ENCODE measurements around the gene RAD51AP1.

RAD51AP1 gene

DNA sequence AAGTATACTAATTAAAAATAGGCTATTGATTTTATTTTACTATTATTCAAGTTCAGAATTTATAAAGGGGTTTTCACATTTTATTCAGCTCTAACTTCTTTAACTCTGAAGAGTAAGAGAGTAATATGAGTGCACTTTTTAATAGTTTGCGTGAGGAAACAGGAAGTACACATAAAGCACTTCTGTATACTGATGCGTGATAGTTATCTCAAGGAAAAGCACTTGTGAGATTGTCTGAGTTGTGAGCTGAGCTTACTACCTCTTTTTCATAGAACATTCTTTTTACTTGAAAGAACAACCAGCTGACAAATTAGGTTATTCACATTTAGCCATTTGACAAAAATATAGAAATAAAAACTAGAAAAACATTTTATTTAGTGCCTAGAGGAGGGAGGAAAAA lies 1.9 kb downstream of the RAD51AP1 start:
- Histone ChIP-seq H3K27ac (ENCODE audit: low read length, poor library complexity, severe bottlenecking) (no peak overlapping the region), H2AK5ac (ENCODE audit: low read length, severe bottlenecking) (no peak overlapping the region), H3K14ac (ENCODE audit: low read length in 2 of 2) (no peak overlapping the region), H2BK12ac (ENCODE audit: low read length in 2 of 2) (no peak overlapping the region), H2BK120ac (ENCODE audit: low read depth, low read length) (no peak overlapping the region), H2AFZ (ENCODE audit: low read depth, low read length) (no peak overlapping the region), H4K91ac (ENCODE audit: low read length) (no peak overlapping the region), H3K4me1 (ENCODE audit: control insufficient read depth, insufficient read depth, low read depth, low read length) (no peaks in the 10 kb centered on the region), H2BK15ac (ENCODE audit: low read depth, poor library complexity, severe bottlenecking) (no peak overlapping the region), H3K36me3 (ENCODE audit: control insufficient read depth in 1 of 2, insufficient read depth in 2 of 2, low read depth in 1 of 2, low read length in 2 of 2) (peaks cover 0 to 5% of the 10 kb centered on the region in 2 experiments), H4K8ac (ENCODE audit: low read length) (no peak overlapping the region), H2BK5ac (ENCODE audit: low read depth, low read length, poor library complexity, severe bottlenecking) (no peak overlapping the region), H3K27me3 (ENCODE audit: control insufficient read depth in 1 of 2, insufficient read depth in 1 of 2, low read length in 2 of 2) (no peaks in the 10 kb centered on the region), H3K18ac (ENCODE audit: low read depth in 1 of 2, low read length in 2 of 2) (no peak overlapping the region), H3K79me1 (replicated peaks; ENCODE audit: low read length, poor library complexity, severe bottlenecking) (peaks cover 14% of the 10 kb centered on the region), H3K4ac (ENCODE audit: low read depth in 1 of 2, low read length in 2 of 2) (no peak overlapping the region), H3K23ac (ENCODE audit: low read length in 2 of 2) (no peak overlapping the region), H3K9ac (ENCODE audit: low read length) (no peak overlapping the region), H3K4me3 (ENCODE audit: insufficient read depth in 1 of 2, low read depth in 1 of 2, low read length in 2 of 2) (no peak overlapping the region), H3K4me2 (ENCODE audit: low read length, poor library complexity, severe bottlenecking) (no peak overlapping the region), H3K9me3 (ENCODE audit: control insufficient read depth, low read length) (no peaks in the 10 kb centered on the region)
- WGBS = 60% methylated on average over 1 of the region's 2 CpGs
- no peak for DNase-seq

DNA sequence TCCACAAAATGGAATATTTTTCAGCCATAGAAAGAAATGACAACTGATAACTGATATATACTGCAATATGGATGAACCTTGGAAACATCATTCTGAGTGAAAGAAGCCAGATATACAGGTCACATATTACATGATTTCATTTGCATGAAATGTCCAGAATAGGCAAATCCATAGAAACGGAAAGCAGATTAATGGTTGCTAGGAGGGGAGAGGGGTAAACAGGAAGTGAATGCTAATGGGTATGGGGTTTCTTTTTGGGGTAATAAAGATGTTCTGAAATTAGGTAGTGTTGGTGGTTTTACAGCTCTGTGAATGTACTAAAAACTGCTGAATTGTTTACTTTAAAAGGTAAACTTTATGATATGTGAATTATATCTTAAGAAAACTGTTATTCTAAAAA lies 6.5 kb downstream of the RAD51AP1 start:
- Histone ChIP-seq H3K4me2 (ENCODE audit: low read length, poor library complexity, severe bottlenecking) (no peak overlapping the region), H2BK15ac (ENCODE audit: low read depth, poor library complexity, severe bottlenecking) (no peak overlapping the region), H3K4ac (ENCODE audit: low read depth in 1 of 2, low read length in 2 of 2) (no peak overlapping the region), H2AK5ac (ENCODE audit: low read length, severe bottlenecking) (no peak overlapping the region), H3K4me1 (ENCODE audit: control insufficient read depth, insufficient read depth, low read depth, low read length) (no peaks in the 10 kb centered on the region), H2BK5ac (ENCODE audit: low read depth, low read length, poor library complexity, severe bottlenecking) (no peak overlapping the region), H3K23ac (ENCODE audit: low read length in 2 of 2) (no peak overlapping the region), H3K4me3 (ENCODE audit: insufficient read depth in 1 of 2, low read depth in 1 of 2, low read length in 2 of 2) (no peak overlapping the region), H3K9me3 (ENCODE audit: control insufficient read depth, low read length) (no peaks in the 10 kb centered on the region), H4K8ac (ENCODE audit: low read length) (no peak overlapping the region), H2BK12ac (ENCODE audit: low read length in 2 of 2) (no peak overlapping the region), H3K27me3 (ENCODE audit: control insufficient read depth in 1 of 2, insufficient read depth in 1 of 2, low read length in 2 of 2) (no peaks in the 10 kb centered on the region), H3K18ac (ENCODE audit: low read depth in 1 of 2, low read length in 2 of 2) (no peak overlapping the region), H2AFZ (ENCODE audit: low read depth, low read length) (no peak overlapping the region), H2BK120ac (ENCODE audit: low read depth, low read length) (no peak overlapping the region), H4K91ac (ENCODE audit: low read length) (no peak overlapping the region), H3K79me1 (replicated peaks; ENCODE audit: low read length, poor library complexity, severe bottlenecking) (peaks cover 4% of the 10 kb centered on the region), H3K9ac (ENCODE audit: low read length) (no peak overlapping the region), H3K36me3 (ENCODE audit: control insufficient read depth in 1 of 2, insufficient read depth in 2 of 2, low read depth in 1 of 2, low read length in 2 of 2) (peaks cover 0 to 8% of the 10 kb centered on the region in 2 experiments), H3K14ac (ENCODE audit: low read length in 2 of 2) (no peak overlapping the region), H3K27ac (ENCODE audit: low read length, poor library complexity, severe bottlenecking) (no peak overlapping the region)
- 81% methylated on average over 1 of the region's 1 CpG for WGBS
- no peak for DNase-seq

DNA sequence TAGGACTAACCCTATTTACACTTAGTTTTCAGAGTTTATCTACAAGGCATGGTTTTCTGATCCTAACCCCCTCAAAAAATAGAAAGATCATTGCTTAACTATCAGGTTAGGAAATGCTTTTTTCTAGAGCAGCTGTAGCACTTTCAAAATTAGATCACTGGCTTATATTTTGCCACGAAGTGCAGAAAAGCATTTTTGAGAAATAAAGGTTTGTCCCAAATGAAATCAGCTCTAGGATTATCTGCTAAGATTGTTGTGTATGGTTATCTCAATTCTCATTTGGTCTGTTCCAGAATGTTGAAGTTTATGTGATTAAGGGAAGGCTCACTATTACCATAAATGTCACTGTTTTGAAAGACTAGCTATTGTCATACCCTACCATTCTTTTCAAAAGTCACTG lies 13.5 kb downstream of the RAD51AP1 start:
- H3K36me3 ChIP-seq (ENCODE audit: control insufficient read depth in 1 of 2, insufficient read depth in 2 of 2, low read depth in 1 of 2, low read length in 2 of 2) = no peaks in the 10 kb centered on the region
- H3K9ac ChIP-seq (ENCODE audit: low read length) = no peak overlapping the region
- no peak for DNase-seq
- WGBS = 100% methylated on average over 1 of the region's 1 CpG
- peaks cover 3% of the 10 kb centered on the region for H3K79me1 ChIP-seq (replicated peaks; ENCODE audit: low read length, poor library complexity, severe bottlenecking)
- no peak overlapping the region for H2AFZ ChIP-seq (ENCODE audit: low read depth, low read length)
- no peak overlapping the region for H3K4me2 ChIP-seq (ENCODE audit: low read length, poor library complexity, severe bottlenecking)
- H3K9me3 ChIP-seq (ENCODE audit: control insufficient read depth, low read length) = no peaks in the 10 kb centered on the region
- H3K27me3 ChIP-seq (ENCODE audit: control insufficient read depth in 1 of 2, insufficient read depth in 1 of 2, low read length in 2 of 2) = no peaks in the 10 kb centered on the region
- H3K4me1 ChIP-seq (ENCODE audit: control insufficient read depth, insufficient read depth, low read depth, low read length) = no peaks in the 10 kb centered on the region
- no peak overlapping the region for H4K91ac ChIP-seq (ENCODE audit: low read length)
- H2BK15ac ChIP-seq (ENCODE audit: low read depth, poor library complexity, severe bottlenecking) = no peak overlapping the region
- H3K4ac ChIP-seq (ENCODE audit: low read depth in 1 of 2, low read length in 2 of 2) = no peak overlapping the region
- H2BK120ac ChIP-seq (ENCODE audit: low read depth, low read length) = no peak overlapping the region
- no peak overlapping the region for H4K8ac ChIP-seq (ENCODE audit: low read length)
- H2BK12ac ChIP-seq (ENCODE audit: low read length in 2 of 2) = no peak overlapping the region
- no peak overlapping the region for H2BK5ac ChIP-seq (ENCODE audit: low read depth, low read length, poor library complexity, severe bottlenecking)
- H3K23ac ChIP-seq (ENCODE audit: low read length in 2 of 2) = no peak overlapping the region
- no peak overlapping the region for H3K27ac ChIP-seq (ENCODE audit: low read length, poor library complexity, severe bottlenecking)
- H3K14ac ChIP-seq (ENCODE audit: low read length in 2 of 2) = no peak overlapping the region
- no peak overlapping the region for H3K4me3 ChIP-seq (ENCODE audit: insufficient read depth in 1 of 2, low read depth in 1 of 2, low read length in 2 of 2)
- no peak overlapping the region for H2AK5ac ChIP-seq (ENCODE audit: low read length, severe bottlenecking)
- no peak overlapping the region for H3K18ac ChIP-seq (ENCODE audit: low read depth in 1 of 2, low read length in 2 of 2)

GRCh38 chr12:4553943-4554342 lies 15.3 kb downstream of the RAD51AP1 start:
- no peak for DNase-seq
- no peak overlapping the region for H2AFZ ChIP-seq (ENCODE audit: low read depth, low read length)
- no peak overlapping the region for H2AK5ac ChIP-seq (ENCODE audit: low read length, severe bottlenecking)
- H3K4me2 ChIP-seq (ENCODE audit: low read length, poor library complexity, severe bottlenecking) = no peak overlapping the region
- 93% methylated on average over 4 of the region's 4 CpGs for WGBS
- no peak overlapping the region for H3K27ac ChIP-seq (ENCODE audit: low read length, poor library complexity, severe bottlenecking)
- peaks cover 3% of the 10 kb centered on the region for H3K79me1 ChIP-seq (replicated peaks; ENCODE audit: low read length, poor library complexity, severe bottlenecking)
- no peaks in the 10 kb centered on the region for H3K27me3 ChIP-seq (ENCODE audit: control insufficient read depth in 1 of 2, insufficient read depth in 1 of 2, low read length in 2 of 2)
- H2BK120ac ChIP-seq (ENCODE audit: low read depth, low read length) = no peak overlapping the region
- H4K8ac ChIP-seq (ENCODE audit: low read length) = no peak overlapping the region
- H3K18ac ChIP-seq (ENCODE audit: low read depth in 1 of 2, low read length in 2 of 2) = no peak overlapping the region
- no peak overlapping the region for H3K23ac ChIP-seq (ENCODE audit: low read length in 2 of 2)
- H2BK5ac ChIP-seq (ENCODE audit: low read depth, low read length, poor library complexity, severe bottlenecking) = no peak overlapping the region
- no peak overlapping the region for H3K4me3 ChIP-seq (ENCODE audit: insufficient read depth in 1 of 2, low read depth in 1 of 2, low read length in 2 of 2)
- no peak overlapping the region for H3K9ac ChIP-seq (ENCODE audit: low read length)
- H2BK15ac ChIP-seq (ENCODE audit: low read depth, poor library complexity, severe bottlenecking) = no peak overlapping the region
- no peaks in the 10 kb centered on the region for H3K36me3 ChIP-seq (ENCODE audit: control insufficient read depth in 1 of 2, insufficient read depth in 2 of 2, low read depth in 1 of 2, low read length in 2 of 2)
- no peaks in the 10 kb centered on the region for H3K9me3 ChIP-seq (ENCODE audit: control insufficient read depth, low read length)
- H2BK12ac ChIP-seq (ENCODE audit: low read length in 2 of 2) = no peak overlapping the region
- H3K4me1 ChIP-seq (ENCODE audit: control insufficient read depth, insufficient read depth, low read depth, low read length) = no peaks in the 10 kb centered on the region
- no peak overlapping the region for H3K4ac ChIP-seq (ENCODE audit: low read depth in 1 of 2, low read length in 2 of 2)
- no peak overlapping the region for H3K14ac ChIP-seq (ENCODE audit: low read length in 2 of 2)
- no peak overlapping the region for H4K91ac ChIP-seq (ENCODE audit: low read length)
